H1 (cell line): Measurements from ENCODE around the gene UBE2E2. TPM values are rescaled to one million over a fixed set of nuclear protein-coding genes. Genes with fewer than 3 reads are reported as not detected.

ENCODE experiments used
- CTCF ChIA-PET: fragments of 300-600 bp; sonication (Branson Sonifier 250); formaldehyde crosslinking; loops from one replicate; lab custom pipeline; 2021; ENCODE audit not compliant: partially characterized antibody; lab: Charles Lee
- POLR2A ChIA-PET: fragments of 300-600 bp; sonication (Branson Sonifier 250); formaldehyde crosslinking; loops from one replicate; lab custom pipeline; 2021; ENCODE audit warnings: inconsistent platforms; ENCODE audit not compliant: partially characterized antibody; lab: Charles Lee
- DNase-seq, 2 experiments: peaks; one replicate each; pipeline versions ENCODE4 v3.0.0 to v3.0.0-alpha.2; 2010 to 2022; ENCODE audit warnings: low spot score in 2 of 2, low read depth in 1 of 2, mixed read lengths in 1 of 2
- FAIRE-seq: peaks from 2 replicates; lab custom pipeline; 2011; peaks lifted over from hg19 to GRCh38; lab: Jason Lieb, UNC
- H2AFZ ChIP-seq: 2 replicates; pipeline ENCODE4 v1.8.1; 2012; ENCODE audit warnings: low read length, inconsistent platforms
- H2AK5ac ChIP-seq: 2 replicates; pipeline ENCODE4 v1.6.1; 2013; ENCODE audit warnings: low read depth, low read length
- H2BK120ac ChIP-seq: replicated peaks from 2 replicates; pipeline ENCODE3; 2013; ENCODE audit warnings: low read depth, low read length, inconsistent platforms
- H2BK12ac ChIP-seq: 2 replicates; pipeline ENCODE4 v1.6.1; 2013; ENCODE audit warnings: low read depth, low read length
- H2BK15ac ChIP-seq: 2 replicates; pipeline ENCODE4 v1.6.1; 2013; ENCODE audit warnings: low read length
- H2BK20ac ChIP-seq: 2 replicates; pipeline ENCODE4 v1.6.1; 2013; ENCODE audit warnings: low read length
- H2BK5ac ChIP-seq: 2 replicates; pipeline ENCODE4 v1.6.1; 2013; ENCODE audit warnings: low read depth, low read length
- H3K14ac ChIP-seq: 2 replicates; pipeline ENCODE4 v1.6.1; 2013; ENCODE audit warnings: inconsistent platforms; ENCODE audit not compliant: insufficient read length
- H3K18ac ChIP-seq: 2 replicates; pipeline ENCODE4 v1.6.1; 2013; ENCODE audit warnings: low read length; ENCODE audit errors: extremely low read depth
- H3K23ac ChIP-seq: 2 replicates; pipeline ENCODE4 v1.6.1; 2013; ENCODE audit warnings: inconsistent platforms; ENCODE audit not compliant: insufficient read length
- H3K23me2 ChIP-seq: 2 replicates; pipeline ENCODE4 v1.6.1; 2013; ENCODE audit warnings: low read depth, low read length
- H3K27ac ChIP-seq: 2 replicates; pipeline ENCODE4 v1.6.1; 2011; ENCODE audit warnings: low read depth, low read length, inconsistent platforms
- H3K27me3 ChIP-seq, 4 experiments: replicated peaks in 1 of 4; 1 replicate in 1 of 4; 2 replicates in 3 of 4; pipeline versions ENCODE4 v1.6.1 to v1.8.1; 2011 to 2013; ENCODE audit warnings: low read length in 3 of 4, mild to moderate bottlenecking in 3 of 4, inconsistent platforms in 2 of 4, mixed read lengths in 2 of 4, moderate library complexity in 1 of 4; ENCODE audit not compliant: control insufficient read depth in 3 of 4, insufficient read depth in 3 of 4; ENCODE audit errors: extremely low read depth in 1 of 4
- H3K36me3 ChIP-seq, 4 experiments: 2 replicates each; pipeline versions ENCODE4 v1.6.1 to v1.8.1; 2011 to 2013; ENCODE audit warnings: mild to moderate bottlenecking in 4 of 4, low read length in 3 of 4, moderate library complexity in 2 of 4, control low read depth in 1 of 4, inconsistent platforms in 1 of 4; ENCODE audit not compliant: insufficient read depth in 4 of 4, control insufficient read depth in 2 of 4
- H3K4ac ChIP-seq: replicated peaks from 2 replicates; pipeline ENCODE3; 2013; ENCODE audit warnings: low read length, low read depth, mixed read lengths, inconsistent platforms; ENCODE audit not compliant: insufficient read length
- H3K4me1 ChIP-seq, 4 experiments: replicated peaks in 1 of 4; 1 replicate in 1 of 4; 2 replicates in 3 of 4; pipeline versions ENCODE4 v1.6.1 to v1.8.1; 2011 to 2013; ENCODE audit warnings: low read length in 3 of 4, inconsistent platforms in 2 of 4, mixed read lengths in 1 of 4; ENCODE audit not compliant: insufficient read depth in 4 of 4, control insufficient read depth in 3 of 4
- H3K4me2 ChIP-seq, 2 experiments: 2 replicates each; pipeline versions ENCODE4 v1.6.1 to v1.8.1; 2011 to 2013; ENCODE audit warnings: low read depth in 2 of 2, low read length in 2 of 2, control low read depth in 1 of 2, inconsistent platforms in 1 of 2, mild to moderate bottlenecking in 1 of 2; ENCODE audit not compliant: insufficient read depth in 1 of 2
- H3K4me3 ChIP-seq, 4 experiments: fragments of 200-600, 300-600 bp in 1 of 4; sonication (generic), shearing (Covaris generic), sonication (Bioruptor Twin) in 1 of 4; 2 replicates each; pipeline versions ENCODE4 v1.5.1 to v1.8.1; 2011 to 2016; ENCODE audit warnings: low read length in 4 of 4, low read depth in 3 of 4, control low read depth in 2 of 4, inconsistent platforms in 2 of 4, mild to moderate bottlenecking in 2 of 4, mixed read lengths in 1 of 4, moderate library complexity in 1 of 4; ENCODE audit not compliant: insufficient read depth in 2 of 4; ENCODE audit errors: extremely low read depth in 1 of 4
- H3K56ac ChIP-seq: replicated peaks from 2 replicates; pipeline ENCODE3; 2013; ENCODE audit warnings: low read depth, mild to moderate bottlenecking, mixed read lengths, low read length, inconsistent platforms; ENCODE audit not compliant: insufficient read length
- H3K79me1 ChIP-seq: 2 replicates; pipeline ENCODE4 v1.6.1; 2013; ENCODE audit warnings: low read depth, low read length, control low read depth
- H3K79me2 ChIP-seq, 2 experiments: 2 replicates each; pipeline versions ENCODE4 v1.6.1 to v1.8.1; 2012 to 2013; ENCODE audit warnings: low read length in 2 of 2, mild to moderate bottlenecking in 2 of 2, inconsistent platforms in 1 of 2; ENCODE audit not compliant: insufficient read depth in 2 of 2, control insufficient read depth in 1 of 2
- H3K9ac ChIP-seq, 4 experiments: replicated peaks in 1 of 4; 1 replicate in 1 of 4; 2 replicates in 3 of 4; pipeline versions ENCODE4 v1.6.1 to v1.8.1; 2011 to 2013; ENCODE audit warnings: low read depth in 3 of 4, low read length in 3 of 4, control low read depth in 2 of 4, mild to moderate bottlenecking in 2 of 4, moderate library complexity in 2 of 4, inconsistent platforms in 1 of 4; ENCODE audit errors: extremely low read depth in 1 of 4
- H3K9me3 ChIP-seq, 2 experiments: 2 replicates each; pipeline versions ENCODE4 v1.6.1 to v1.8.1; 2012 to 2013; ENCODE audit warnings: mild to moderate bottlenecking in 2 of 2, moderate library complexity in 2 of 2, control low read depth in 1 of 2, inconsistent platforms in 1 of 2, low read depth in 1 of 2, low read length in 1 of 2, mixed read lengths in 1 of 2; ENCODE audit not compliant: insufficient read depth in 2 of 2
- H4K20me1 ChIP-seq, 2 experiments: replicated peaks in 1 of 2; 2 replicates each; pipeline versions ENCODE3 to v1.8.1; 2011 to 2013; ENCODE audit warnings: inconsistent platforms in 2 of 2, low read length in 2 of 2, mild to moderate bottlenecking in 1 of 2; ENCODE audit not compliant: insufficient read depth in 2 of 2, control insufficient read depth in 1 of 2
- H4K5ac ChIP-seq: 2 replicates; pipeline ENCODE4 v1.6.1; 2013; ENCODE audit warnings: low read length, low read depth, mixed read lengths, inconsistent platforms; ENCODE audit not compliant: insufficient read length
- H4K8ac ChIP-seq: 2 replicates; pipeline ENCODE4 v1.8.0; 2013; ENCODE audit warnings: mild to moderate bottlenecking, moderate library complexity, low read length, inconsistent platforms; ENCODE audit not compliant: insufficient read depth; ENCODE audit errors: extremely low read depth
- H4K91ac ChIP-seq: replicated peaks from 2 replicates; pipeline ENCODE3; 2013; ENCODE audit warnings: low read length, mixed read lengths, inconsistent platforms; ENCODE audit not compliant: insufficient read length
- WGBS, 2 experiments: shearing (Covaris generic) in 1 of 2; methylation state at CpG; one replicate each; pipeline versions ENCODE4 v1.1.6 to v1.1.7; 2013 to 2015; ENCODE audit warnings: low lambda C conversion rate in 2 of 2, mixed read lengths in 2 of 2, inconsistent platforms in 1 of 2, low coverage in 1 of 2, missing lambda C conversion rate in 1 of 2; ENCODE audit not compliant: insufficient replicate concordance in 2 of 2, insufficient coverage in 1 of 2, insufficient read length in 1 of 2; ENCODE audit errors: extremely low coverage in 1 of 2, missing lambda C conversion rate in 1 of 2; 5-methylcytosine and 5-hydroxymethylcytosine counted together
- polyA plus RNA-seq, 7 experiments: library from polyadenylated mRNA; depleted of rRNA in 3 of 7; stranded (reverse) in 5 of 7; unstranded in 2 of 7; fragments of >200 nt in 5 of 7; fragments of 200-250 nt in 2 of 7; gene quantifications; 1 replicate in 5 of 7; 2 replicates in 1 of 7; 4 replicates in 1 of 7; pipeline versions ENCODE4 v1.2.1 to v1.2.3, GENCODE V29; 2011 to 2013; ENCODE audit warnings: missing spikeins in 2 of 7, mixed read lengths in 2 of 7
- total RNA-seq: library from RNA; stranded (reverse); fragmentation: NEBNext Ultra II Directional; extraction: Animal tissue kit (Norgen Biotek cat#: 25700); gene quantifications from 2 replicates; pipeline ENCODE4 v1.2.1, GENCODE V29; 2021

Gene UBE2E2
- total and polyA plus RNA-seq, 2 of the 8 experiments (the other 6 are each of a cell fraction or from before 2014, with no cell fraction given) = 57.6 to 70.6 TPM

GRCh38 chr3:23494967-23495366, 291.8 kb downstream of the UBE2E2 start:
- 92% methylated on average over 1 of the region's 1 CpG; no CpG with 5 or more reads in 1 of the 2 experiments for WGBS, 2 experiments
- POLR2A ChIA-PET = interaction anchor here (1.7 kb wide), 1 partner anchor 13 kb away, joined by 5 read pairs; no protein-coding TSS in a partner anchor

More at GRCh38 chr3:23494967-23495366, 291.8 kb downstream of the UBE2E2 start:
- no peak overlapping the region for H3K23ac ChIP-seq
- H2AK5ac ChIP-seq = no peak overlapping the region
- H2BK5ac ChIP-seq = no peak overlapping the region
- H4K20me1 ChIP-seq = no peaks in the 10 kb centered on the region
- H3K4me3 ChIP-seq = no peak overlapping the region
- DNase-seq (no peak), FAIRE-seq (no peak)
- H3K79me2 ChIP-seq = no peaks in the 10 kb centered on the region
- H3K18ac ChIP-seq = no peak overlapping the region
- no peak overlapping the region for H2BK15ac ChIP-seq
- H2BK120ac ChIP-seq = no peak overlapping the region
- H3K4me1 ChIP-seq = no peaks in the 10 kb centered on the region
- H3K36me3 ChIP-seq = no peaks in the 10 kb centered on the region
- no peak overlapping the region for H4K8ac ChIP-seq
- no peak overlapping the region for H4K5ac ChIP-seq
- H3K9ac ChIP-seq = no peak overlapping the region
- no peaks in the 10 kb centered on the region for H3K27me3 ChIP-seq
- no peak overlapping the region for H3K4ac ChIP-seq
- no peak overlapping the region for H4K91ac ChIP-seq
- no peak overlapping the region for H3K27ac ChIP-seq
- no peak overlapping the region for H3K4me2 ChIP-seq
- H2AFZ ChIP-seq = no peak overlapping the region
- no peaks in the 10 kb centered on the region for H3K9me3 ChIP-seq
- H3K56ac ChIP-seq = no peak overlapping the region
- no peak overlapping the region for H2BK20ac ChIP-seq
- no peak overlapping the region for H2BK12ac ChIP-seq
- no peaks in the 10 kb centered on the region for H3K23me2 ChIP-seq
- H3K79me1 ChIP-seq = no peaks in the 10 kb centered on the region
- CTCF ChIA-PET = interaction anchor here (0.9 kb wide), 1 partner anchor 155 kb away, joined by 3 read pairs; no protein-coding TSS in a partner anchor
- H3K14ac ChIP-seq = no peak overlapping the region
